ENCODE data around the gene CSDE1.
"Not testable (repeated sequence)": the region's sequence is repeated elsewhere in the genome, so short reads cannot be mapped to it uniquely, and the experiment has no call there.

The CSDE1 gene

DNA sequence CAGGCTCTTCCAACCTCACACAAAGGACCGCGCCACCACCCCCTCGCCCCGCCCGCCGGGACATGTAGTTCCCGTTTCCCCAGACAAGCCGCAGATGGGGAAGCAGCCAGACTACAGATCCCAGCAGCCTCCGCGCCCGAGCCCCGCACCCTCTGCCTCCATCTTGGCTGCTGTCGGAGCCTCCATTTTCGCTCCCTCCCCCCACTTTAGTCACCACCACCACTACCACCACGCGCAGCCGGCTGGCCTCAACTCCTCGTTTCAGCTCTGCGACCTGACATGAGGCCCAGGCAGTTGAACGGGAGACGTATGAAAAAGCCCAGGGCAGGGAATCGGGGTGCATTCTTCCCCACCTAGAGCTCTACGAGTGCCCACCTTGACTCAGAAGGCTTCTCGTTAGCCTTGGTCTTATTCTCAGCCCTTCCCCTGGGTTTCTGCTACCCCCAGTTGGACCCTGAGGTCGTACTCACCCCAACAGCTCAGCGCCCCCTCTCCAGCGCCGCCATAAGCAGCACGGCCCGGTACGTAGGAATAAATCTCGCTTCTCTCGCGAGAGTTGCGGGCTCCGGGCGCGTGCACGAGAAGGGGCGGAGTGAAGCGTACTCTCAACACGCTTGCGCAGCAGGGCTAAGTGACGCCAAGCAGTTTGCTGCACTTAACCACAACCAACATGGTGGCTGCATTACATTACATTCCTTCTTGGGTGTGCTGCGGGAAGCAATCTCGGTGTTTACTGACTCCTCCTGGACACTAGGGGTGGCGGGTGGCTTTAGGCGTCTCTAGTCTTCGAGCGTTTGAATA, at the start of gene CSDE1:
Gene CSDE1, minus strand, starts transcription at position 530 of the 801 bp plus-strand sequence. CDS start 18,094 bp downstream, outside the sequence.
- peak; percentile 100 for DNase-seq

DNA sequence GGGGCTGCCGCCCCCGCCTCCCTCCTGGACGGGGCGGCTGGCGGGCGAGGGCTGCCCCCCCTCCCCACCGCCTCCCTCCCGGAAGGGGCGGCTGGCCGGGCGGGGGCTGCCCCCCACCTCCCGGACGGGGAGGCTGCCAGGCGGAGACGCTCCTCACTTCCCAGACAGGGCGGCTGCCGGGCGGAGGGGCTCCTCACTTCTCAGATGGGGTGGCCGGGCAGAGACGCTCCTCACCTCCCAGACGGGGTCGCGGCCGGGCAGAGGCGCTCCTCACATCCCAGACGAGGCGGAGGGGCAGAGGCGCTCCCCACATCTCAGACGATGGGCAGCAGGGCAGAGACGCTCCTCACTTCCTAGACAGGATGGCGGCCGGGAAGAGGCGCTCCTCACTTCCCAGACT, 46.7 kb upstream of the CSDE1 start:
- DNase-seq, result not testable (repeated sequence)

DNA sequence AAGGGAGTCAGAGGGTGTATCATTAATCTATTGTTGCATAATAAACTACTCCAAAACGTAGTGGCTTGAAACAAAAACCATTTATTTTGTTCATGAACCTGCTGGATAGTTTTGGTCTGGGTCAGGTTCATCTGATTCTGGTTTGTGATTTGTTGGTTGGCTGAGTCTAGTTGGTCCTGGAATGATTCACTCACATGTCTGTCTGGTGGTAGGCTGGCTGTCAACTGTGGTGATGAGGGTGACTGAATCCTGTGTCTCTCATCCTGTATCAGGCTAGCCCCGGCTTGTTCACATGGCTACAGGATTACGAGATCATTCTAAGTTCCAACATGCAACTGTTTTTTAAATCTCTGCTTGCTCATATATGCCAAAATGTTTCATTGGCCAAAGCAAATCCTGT, 45.2 kb upstream of the CSDE1 start:
- no peak for DNase-seq

DNA sequence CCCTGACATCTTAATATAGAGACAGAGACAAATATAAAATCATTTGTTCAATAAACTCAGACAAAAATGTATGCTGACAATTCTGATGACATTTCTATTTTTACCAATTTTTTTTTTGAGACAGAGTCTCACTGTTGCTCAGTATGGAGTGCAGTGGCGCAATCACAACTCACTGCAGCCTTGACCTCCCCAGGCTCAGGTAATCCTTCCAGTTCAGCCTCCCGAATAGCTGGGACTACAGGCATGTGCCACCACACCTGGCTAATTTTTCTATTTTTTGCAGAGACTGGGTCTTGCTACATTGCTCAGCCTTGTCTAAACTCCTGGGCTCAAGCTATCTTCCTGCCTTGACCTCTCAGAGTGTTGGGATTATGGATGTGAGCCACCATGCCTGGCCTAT, 36.3 kb upstream of the CSDE1 start:
- DNase-seq, result no peak

DNA sequence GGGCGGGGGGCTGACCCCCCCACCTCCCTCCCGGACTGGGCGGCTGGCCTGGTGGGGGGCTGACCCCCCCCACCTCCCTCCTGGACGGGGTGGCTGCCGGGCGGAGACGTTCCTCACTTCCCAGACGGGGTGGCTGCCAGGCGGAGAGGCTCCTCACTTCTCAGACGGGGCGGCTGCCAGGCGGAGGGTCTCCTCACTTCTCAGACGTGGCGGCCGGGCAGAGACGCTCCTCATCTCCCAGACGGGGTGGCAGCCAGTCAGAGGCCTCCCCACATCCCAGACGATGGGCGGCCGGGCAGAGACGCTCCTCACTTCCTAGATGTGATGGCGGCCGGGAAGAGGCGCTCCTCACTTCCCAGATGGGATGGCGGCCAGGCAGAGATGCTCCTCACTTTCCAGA, 32.8 kb upstream of the CSDE1 start:
- DNase-seq, result not testable (repeated sequence)

DNA sequence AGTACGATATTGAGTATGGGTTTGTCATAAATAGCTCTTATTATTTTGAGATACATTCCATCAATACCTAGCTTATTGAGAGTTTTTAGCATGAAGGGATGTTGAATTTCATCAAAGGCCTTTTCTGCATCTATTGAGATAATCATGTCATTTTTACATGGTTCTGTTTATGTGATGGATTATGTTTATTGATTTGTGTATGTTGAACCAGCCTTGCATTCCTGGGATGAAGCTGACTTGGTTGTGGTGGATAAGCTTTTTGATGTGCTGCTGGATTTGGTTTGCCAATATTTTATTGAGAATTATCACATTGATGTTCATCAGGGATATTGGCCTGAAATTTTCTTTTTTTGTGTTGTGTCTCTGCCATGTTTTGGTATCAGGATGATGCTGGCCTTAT, 28.7 kb upstream of the CSDE1 start:
- not testable (repeated sequence) for DNase-seq

DNA sequence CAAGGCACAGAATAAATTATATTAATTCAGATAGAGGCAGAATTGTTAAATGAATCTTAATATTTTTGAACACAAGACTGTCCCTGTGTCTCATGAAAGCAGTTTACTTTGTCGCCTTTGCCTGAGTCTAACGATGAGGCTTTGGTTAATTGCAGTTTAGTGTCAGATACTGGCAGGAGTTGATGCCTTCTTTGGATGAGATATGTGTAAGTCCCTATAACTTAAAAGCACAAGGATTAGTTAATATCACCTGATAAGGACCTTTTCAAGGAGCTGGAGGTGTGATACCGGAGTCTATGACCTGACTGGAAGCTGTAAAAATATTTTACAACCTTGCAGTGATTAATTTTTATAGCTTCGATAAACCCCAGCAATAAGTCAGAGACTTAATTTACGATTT, 24.7 kb upstream of the CSDE1 start:
- no peak for DNase-seq

DNA sequence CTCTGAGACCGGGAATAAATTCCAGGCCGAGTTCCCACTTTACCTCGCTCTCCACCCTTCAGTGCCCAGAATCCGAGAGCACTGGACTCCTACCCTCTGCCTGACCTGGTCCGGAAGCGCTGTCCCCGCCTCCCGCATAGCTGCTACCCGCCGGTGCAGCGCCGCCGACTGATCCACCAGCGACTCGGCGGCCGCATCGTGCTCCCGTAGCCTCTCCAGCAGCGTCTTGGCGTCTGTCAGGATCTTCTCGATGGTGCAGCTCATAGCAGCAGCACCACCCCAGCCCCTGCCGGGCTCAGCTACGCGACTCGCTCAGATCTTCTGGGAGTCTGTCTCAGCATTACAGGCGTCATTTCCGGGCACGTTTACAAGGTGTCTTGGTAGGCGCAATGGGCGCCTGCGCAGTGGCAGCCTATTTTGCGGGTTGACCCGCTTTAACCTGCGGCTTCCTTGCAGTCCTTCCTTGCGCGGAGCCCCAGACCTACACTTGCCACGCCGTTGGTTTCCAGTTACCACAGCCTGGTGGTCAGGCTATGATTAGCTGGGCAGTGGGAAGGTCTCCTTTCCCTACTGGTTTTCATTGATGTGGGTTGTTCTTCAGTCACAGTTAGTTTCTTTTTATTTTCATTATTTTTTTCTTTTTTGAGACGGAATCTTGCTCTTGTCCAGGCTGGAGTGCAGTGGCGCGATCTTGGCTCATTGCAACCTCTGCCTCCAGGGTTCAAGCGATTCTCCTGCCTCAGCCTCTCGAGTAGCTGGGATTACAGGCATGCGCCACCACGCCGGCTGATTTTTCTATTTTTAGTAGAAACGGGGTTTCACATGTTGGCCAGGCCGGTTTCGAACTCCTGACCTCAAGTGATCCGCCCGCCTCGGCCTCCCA, 22.8 kb upstream of the CSDE1 start, which contains the start of gene SIKE1:
Gene SIKE1, minus strand, starts transcription at position 342 of the 883 bp plus-strand sequence. Its CDS starts 78 bp downstream, at position 264.
- DNase-seq, result peak; percentile 90

DNA sequence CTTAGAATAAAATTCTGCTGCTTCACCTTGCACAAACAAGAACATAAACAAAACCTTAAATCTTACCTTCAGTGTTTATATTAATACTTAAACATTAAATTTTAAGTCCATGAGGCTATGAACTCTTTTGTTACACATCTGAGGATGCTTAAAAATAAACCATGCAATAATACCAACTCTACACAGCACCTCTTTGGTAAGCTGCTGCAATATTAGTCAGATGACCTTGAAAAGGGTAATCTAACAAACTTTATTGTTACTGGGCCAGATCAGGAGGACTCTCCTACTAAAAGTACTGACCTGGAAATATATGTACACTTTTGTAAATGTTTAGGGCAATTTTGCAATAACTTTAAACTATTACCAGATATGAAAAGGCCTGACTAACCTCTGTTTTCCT, 21.9 kb upstream of the CSDE1 start:
- no peak for DNase-seq

DNA sequence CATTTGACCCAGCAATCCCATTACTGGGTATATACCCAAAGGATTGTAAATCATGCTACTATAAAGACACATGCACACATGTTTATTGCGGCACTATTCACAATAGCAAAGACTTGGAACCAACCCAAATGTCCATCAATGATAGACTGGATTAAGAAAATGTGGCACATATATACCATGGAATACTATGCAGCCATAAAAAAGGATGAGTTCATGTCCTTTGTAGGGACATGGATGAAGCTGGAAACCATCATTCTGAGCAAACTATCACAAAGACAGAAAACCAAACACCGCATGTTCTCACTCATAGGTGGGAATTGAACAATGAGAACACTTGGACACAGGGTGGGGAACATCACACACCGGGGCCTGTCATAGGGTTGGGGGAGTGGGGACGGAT, 18.9 kb upstream of the CSDE1 start:
- not testable (repeated sequence) for DNase-seq

DNA sequence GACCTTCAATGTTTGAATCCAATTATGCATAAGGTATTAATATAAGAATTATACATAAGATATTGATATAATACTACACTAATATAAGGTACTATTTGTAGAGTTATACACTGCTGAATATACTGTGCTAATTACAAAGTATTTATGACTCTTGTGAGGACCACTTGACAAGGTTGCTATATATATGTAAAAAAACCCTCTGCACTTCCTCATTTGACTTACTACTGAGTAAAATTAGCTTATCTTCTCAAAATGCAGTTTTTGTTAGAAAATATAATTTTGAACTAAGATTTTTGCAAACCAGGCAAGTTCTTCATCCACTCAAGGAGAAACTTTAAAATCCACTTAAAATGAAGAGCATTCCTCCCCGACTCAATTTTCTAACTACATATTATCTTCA, 14.2 kb upstream of the CSDE1 start:
- no peak for DNase-seq

DNA sequence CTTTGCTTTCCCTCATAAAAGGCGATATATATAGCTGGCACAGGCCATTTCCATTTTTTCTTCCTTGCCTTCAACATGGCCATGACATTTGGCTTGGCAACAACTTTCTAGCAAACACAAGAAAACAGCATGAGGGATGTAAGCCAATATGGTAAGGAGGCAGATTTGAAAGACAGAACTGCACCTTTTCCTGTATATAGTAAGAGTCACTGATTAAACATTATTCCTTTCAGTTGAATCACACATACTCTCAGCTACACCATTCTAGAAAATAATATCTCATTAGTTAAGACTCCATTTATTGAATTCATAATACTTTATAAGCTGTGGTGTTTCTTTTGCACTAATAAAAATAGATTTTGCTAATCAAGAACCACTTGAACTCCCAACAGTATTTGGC, 13.2 kb upstream of the CSDE1 start:
- DNase-seq, result no peak

DNA sequence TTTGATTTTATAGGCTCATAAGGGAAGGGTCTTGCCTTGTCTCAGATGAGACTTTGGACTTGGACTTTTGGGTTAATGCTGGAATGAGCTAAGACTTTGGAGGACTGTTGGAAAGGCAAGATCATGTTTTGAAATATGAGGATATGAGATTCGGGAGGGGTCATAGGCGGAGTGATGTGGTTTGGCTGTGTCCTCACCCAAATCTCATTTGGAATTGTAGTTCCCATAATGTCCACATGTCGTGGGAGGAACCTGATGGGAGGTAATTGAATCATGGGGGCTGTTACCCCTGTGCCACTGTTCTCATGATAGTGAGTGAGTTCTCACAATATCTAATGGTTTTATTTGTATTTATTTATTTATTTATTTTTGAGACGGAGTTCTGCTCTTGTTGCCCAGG, 6.9 kb upstream of the CSDE1 start:
- no peak for DNase-seq

DNA sequence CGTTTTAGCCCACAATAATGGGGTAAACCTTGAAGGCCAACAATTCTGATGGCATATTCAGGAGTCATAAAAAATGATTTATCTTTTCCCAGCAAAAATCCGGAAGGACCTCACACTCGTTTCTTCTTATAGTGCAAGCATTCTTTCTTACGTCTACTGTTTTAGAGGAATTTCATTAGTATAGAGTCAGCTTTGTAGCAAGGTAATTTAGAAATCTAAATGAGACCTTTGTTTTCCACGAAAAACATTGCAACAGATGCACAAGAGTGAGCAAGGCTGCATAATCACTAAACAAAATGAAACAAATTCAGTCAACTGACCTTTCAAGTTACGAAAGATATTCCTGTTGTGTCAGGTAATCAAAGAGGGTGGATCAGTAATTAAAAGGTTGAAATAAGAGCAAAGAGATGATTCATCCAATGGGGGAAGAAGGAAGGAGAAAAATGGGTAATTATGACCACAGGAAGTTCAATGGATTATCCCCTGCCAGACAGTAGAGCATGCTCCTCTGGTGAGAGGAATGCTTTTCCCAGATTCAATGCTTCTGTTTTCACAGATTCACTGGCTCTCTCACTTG, 560 bp upstream of the CSDE1 start:
- peak; percentile 29 for DNase-seq

DNA sequence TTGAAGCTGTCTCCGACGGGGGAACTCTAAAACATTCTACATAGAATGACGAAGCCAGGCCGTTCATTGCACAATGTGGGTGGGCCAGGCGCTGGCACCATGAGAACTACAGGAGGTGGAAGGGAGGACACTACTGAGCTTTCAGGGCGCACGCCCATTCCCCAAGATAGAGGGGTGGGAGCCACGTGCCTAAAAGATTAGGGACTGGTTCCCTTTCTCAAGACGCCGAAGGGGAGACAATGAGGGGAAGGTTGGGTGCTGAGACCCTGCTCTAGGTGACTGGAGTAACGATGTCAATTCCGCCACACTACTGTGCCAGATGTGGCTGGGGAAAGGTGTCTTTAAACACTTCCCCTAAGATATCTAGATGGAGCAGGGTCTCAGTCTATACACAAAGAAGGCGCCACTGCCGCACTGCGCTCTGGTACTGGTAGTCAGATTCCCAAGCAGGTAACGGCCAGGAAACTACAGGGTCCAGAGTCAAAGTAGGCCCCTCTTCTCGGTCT, 782 bp downstream of the CSDE1 start:
- peak; percentile 86 for DNase-seq

DNA sequence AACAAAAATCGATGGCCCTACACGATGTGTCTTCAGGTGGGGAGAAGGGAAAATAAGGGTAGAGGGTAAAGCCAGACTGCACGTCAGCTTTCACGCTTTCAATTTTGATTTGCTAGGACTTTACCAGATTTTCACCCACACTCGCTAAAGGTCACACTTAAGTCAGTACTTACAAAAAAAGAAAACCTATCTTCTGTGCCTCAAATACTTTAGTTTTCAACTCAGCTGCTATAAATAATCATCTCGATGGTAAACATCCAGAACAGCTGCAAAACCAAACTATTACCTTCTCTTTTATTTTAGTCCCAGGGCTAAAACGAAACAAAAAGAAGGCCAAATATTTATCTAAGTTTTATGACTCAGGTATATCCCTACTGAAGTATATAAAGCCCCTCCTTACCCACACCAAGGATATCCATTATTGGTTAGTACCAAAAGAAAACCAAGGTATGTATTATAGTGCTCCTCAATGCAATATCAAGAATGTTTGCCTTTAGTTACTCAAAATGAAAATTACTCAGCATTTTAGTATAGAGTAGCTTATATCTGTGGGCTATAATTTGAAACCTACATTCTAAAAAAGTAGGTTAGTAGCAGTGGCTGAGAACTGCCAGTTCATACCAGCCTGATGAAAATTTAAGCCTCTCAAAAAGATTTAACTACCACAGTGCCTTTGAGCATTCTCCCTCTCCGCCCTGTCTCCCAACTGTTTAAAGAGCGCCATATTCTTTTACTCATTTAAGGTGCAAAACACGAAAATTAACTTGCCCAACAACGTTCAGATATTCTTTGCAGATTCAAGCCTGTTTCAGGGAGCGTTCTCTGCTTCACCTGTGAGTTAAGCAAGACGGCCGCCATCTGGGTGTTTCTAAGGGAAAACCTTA, 1.5 kb downstream of the CSDE1 start:
- DNase-seq, result peak; percentile 35

DNA sequence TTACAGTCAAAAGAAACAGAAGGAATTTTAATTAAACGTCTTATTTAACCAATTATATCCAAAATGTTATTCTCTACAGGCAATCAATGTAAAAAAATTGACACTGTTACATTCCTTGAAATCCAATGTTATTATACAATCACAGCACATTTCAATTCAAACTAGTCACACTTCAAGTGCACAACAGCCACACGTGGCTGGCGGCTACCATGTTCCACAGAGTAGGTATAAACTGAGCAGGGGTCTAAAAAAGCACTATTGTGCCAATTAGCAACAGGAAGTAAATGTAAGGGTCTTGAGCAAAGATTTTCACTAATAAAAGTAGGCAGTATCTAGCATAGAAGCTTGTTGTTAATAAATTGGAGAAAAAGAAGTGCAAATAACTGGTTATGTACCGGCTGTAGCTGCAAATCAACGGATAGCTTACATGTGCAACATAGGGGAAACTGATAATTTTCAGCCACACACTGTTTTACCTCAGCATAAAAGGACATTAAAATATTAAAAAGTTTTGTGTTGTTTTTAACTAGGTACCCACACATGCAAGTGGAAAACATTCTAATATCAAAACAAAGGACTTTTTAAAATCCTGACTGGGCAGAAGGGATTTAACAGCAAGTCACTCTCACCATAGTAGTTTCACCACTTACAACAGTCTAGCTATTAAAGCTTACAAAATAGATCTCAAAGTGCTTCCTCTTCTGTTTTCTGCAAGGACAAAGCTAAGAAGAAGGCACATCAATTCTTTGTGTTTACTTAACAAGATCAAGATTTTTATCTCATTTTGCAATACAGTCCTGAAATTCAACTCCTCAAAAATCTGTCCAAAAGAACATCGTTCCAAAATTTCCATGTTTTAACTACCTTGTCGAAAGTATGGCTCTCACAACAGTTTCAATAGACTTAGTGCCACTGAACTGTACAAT, 2.5 kb downstream of the CSDE1 start:
- peak; percentile 55 for DNase-seq

DNA sequence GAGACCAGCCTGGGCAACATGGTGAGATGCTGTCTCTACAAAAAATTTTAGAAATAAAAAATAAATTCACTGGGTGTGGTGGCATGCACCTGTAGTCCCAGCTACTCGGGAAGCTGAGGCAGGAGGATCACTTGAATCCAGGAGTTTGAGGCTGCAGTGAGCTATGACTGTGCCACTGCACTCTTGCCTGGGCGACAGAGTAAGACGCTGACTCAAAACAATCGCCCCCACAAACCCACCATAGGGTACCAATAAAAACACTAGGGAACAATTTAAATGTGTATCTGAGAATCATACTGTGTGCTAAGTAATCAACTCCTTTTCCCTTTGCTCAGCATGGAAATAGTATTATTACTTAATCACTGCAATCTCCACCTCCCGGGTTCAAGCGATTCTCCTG, 4.1 kb downstream of the CSDE1 start:
- not testable (repeated sequence) for DNase-seq

DNA sequence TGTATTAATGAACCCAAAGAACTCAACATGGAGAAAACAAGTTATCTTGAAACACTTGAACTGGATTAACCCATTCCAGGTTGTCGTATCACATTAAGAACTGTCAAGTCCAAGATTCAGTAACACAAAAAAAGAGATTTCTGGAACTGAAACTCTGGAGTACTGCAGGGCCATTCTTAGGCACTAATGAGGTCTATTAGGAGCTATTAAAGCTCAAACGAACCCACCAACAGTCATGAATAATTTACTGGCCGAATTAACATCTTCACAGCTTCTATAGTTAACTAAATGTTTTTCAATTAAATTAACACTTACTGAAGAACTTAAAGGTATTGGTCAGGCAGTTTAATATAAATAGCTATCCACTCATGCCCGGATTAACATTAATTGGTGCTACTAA, 4.6 kb downstream of the CSDE1 start:
- no peak for DNase-seq

DNA sequence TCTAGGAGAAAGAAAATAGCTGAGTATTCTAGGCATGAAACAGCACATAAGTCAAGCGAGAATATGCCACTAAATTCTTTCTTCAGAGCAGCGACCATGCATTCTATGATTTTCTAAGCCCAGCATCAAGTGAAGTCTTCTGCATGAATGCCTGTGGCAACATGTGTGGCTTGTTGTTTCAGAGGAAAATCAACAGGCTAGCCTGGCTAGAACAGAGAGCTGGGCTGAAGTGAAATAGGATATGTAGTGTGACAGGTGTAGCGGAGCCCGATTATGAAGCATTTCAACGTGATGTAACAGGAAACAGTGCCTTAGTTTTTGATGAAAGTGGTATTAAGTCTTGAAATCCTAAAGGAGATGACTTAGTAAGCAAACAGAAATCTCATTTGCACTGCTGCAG, 7.0 kb downstream of the CSDE1 start:
- no peak for DNase-seq

DNA sequence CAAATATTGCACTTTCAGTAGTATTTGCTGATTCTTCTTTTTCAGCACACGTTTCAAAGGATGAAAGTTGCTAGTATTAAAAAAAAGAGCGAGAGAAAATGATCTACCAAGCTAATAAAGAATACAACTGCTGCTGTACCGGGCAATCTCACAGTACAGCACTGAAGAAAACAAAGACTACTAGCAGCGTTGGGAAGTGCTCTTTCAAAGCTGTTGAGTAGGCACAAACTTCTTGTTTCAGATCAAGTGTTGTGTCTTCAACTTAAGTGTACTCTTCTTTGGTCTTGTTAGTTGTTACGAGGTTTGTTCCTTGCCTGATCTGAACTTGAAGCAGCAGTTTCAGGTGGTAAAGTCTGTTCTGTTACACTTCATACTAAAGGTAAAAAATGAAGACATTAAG, 7.9 kb downstream of the CSDE1 start:
- DNase-seq, result no peak
